OCI-LY7 (cell line): ENCODE measurements around the gene DUS3L. TPM values are rescaled to one million over a fixed set of nuclear protein-coding genes. Genes with fewer than 3 reads are reported as not detected.
A peak's percentile ranks its signal among the peaks of the same experiment; 100 is the strongest.

Source experiments
- BruUV-seq: library from RNA; stranded (reverse); fragments of 400-500 nt; replicated peaks from 2 replicates; lab custom pipeline; 2021; lab: Mats Ljungman, UMichigan
- CTCF ChIA-PET: fragments of 300-600 bp; sonication (Branson Sonifier 250); formaldehyde crosslinking; loops from one replicate; lab custom pipeline; 2022; ENCODE audit warnings: antibody characterized with exemption; ENCODE audit not compliant: unreplicated experiment; lab: Charles Lee
- POLR2A ChIA-PET: fragments of 300-600 bp; sonication (Branson Sonifier 250); formaldehyde crosslinking; loops from one replicate; lab custom pipeline; 2022; ENCODE audit warnings: antibody characterized with exemption; lab: Charles Lee
- DNase-seq: peaks from one replicate; pipeline ENCODE4 v3.0.0-alpha.2; 2015; ENCODE audit warnings: low spot score
- H2AFZ ChIP-seq: fragments of 200-600 bp; sonication (generic), shearing (Covaris generic); 2 replicates; pipeline ENCODE4 v1.6.1; 2014; ENCODE audit warnings: mild to moderate bottlenecking, antibody characterized with exemption, low read length, moderate library complexity
- H3K27ac ChIP-seq: fragments of 200-600 bp; sonication (generic); 2 replicates; pipeline ENCODE4 v1.5.1; 2014; ENCODE audit warnings: mixed run types, low read depth, mild to moderate bottlenecking, moderate library complexity, low read length, inconsistent platforms; ENCODE audit not compliant: poor library complexity, severe bottlenecking
- H3K36me3 ChIP-seq: fragments of 200-600 bp; sonication (generic); 2 replicates; pipeline ENCODE4 v1.6.1; 2014; ENCODE audit warnings: mild to moderate bottlenecking, antibody characterized with exemption, low read length, moderate library complexity, mixed read lengths; ENCODE audit not compliant: insufficient read depth
- H3K4me1 ChIP-seq: fragments of 200-600 bp; sonication (generic); 2 replicates; pipeline ENCODE4 v1.5.1; 2014; ENCODE audit warnings: mild to moderate bottlenecking, low read length; ENCODE audit not compliant: insufficient read depth, poor library complexity, severe bottlenecking
- H3K4me2 ChIP-seq: fragments of 200-600 bp; sonication (generic); 2 replicates; pipeline ENCODE4 v1.6.1; 2014; ENCODE audit warnings: mild to moderate bottlenecking, low read length
- H3K4me3 ChIP-seq: fragments of 200-600 bp; sonication (generic); 2 replicates; pipeline ENCODE4 v1.5.1; 2014; ENCODE audit warnings: mild to moderate bottlenecking, low read depth, low read length; ENCODE audit not compliant: poor library complexity, severe bottlenecking
- H3K79me2 ChIP-seq: fragments of 200-600 bp; sonication (generic); 2 replicates; pipeline ENCODE4 v1.6.1; 2016; ENCODE audit warnings: low read depth, mild to moderate bottlenecking, low read length, moderate library complexity, mixed read lengths; ENCODE audit not compliant: insufficient read depth
- H3K9me2 ChIP-seq: fragments of 200-600 bp; sonication (generic); 2 replicates; pipeline ENCODE4 v1.6.1; 2016; ENCODE audit warnings: mild to moderate bottlenecking, low read length, mixed read lengths; ENCODE audit not compliant: insufficient read depth
- H3K9me3 ChIP-seq: fragments of 200-600 bp; sonication (generic); 2 replicates; pipeline ENCODE4 v1.6.1; 2014; ENCODE audit warnings: mild to moderate bottlenecking, mixed run types, low read length, mixed read lengths
- H4K20me1 ChIP-seq: fragments of 200-600 bp; sonication (generic); 2 replicates; pipeline ENCODE4 v1.6.1; 2014; ENCODE audit warnings: mild to moderate bottlenecking, antibody characterized with exemption, low read length, moderate library complexity, mixed read lengths; ENCODE audit not compliant: insufficient read depth
- EZH2phosphoT487 ChIP-seq: fragments of 200-600 bp; sonication (generic); IDR thresholded peaks from 2 replicates; pipeline ENCODE4 v1.6.1; 2018; ENCODE audit warnings: low read depth, borderline replicate concordance, mild to moderate bottlenecking, mixed run types, antibody characterized with exemption, low read length, moderate library complexity, mixed read lengths
- intact Hi-C: fragments of 100-400 bp; cut with micrococcal nuclease; formaldehyde crosslinking; loops from one replicate; pipeline ENCODE4 v1.10.0; 2022; ENCODE audit not compliant: unreplicated experiment
- total RNA-seq, 2 experiments: library from RNA; depleted of rRNA in 1 of 2; stranded (reverse); fragments of >200 nt in 1 of 2; shearing (Covaris generic) in 1 of 2; gene quantifications; 2 replicates each; pipeline ENCODE4 v1.2.3, GENCODE V29; 2014 to 2022
- TF ChIP-seq, protein P1 (sequence below): fragments of 200-600 bp; sonication (generic); conservative IDR thresholded peaks from 2 replicates; pipeline ENCODE4 v1.5.1; 2014; ENCODE audit warnings: mild to moderate bottlenecking, antibody characterized with exemption, low read length, moderate library complexity, mixed read lengths

The DUS3L gene
- total RNA-seq, 2 experiments from 2014 or later: 55.8 to 76.9 TPM

GRCh38 chr19:5838353-5839064, 47.5 kb upstream of the DUS3L start:
- BruUV-seq: no TSS peak
- Histone ChIP-seq H3K4me2 (no peak overlapping the region), H3K79me2 (no peaks in the 10 kb centered on the region), H3K9me3 (no peaks in the 10 kb centered on the region), H3K9me2 (no peaks in the 10 kb centered on the region), H3K36me3 (no peaks in the 10 kb centered on the region), H2AFZ (no peak overlapping the region), H3K4me1 (peaks cover 14% of the 10 kb centered on the region), H4K20me1 (no peaks in the 10 kb centered on the region), H3K4me3 (no peak overlapping the region), H3K27ac (no peak overlapping the region)
- DNase-seq: peak; percentile 21
- TF ChIP-seq, protein P1, sequence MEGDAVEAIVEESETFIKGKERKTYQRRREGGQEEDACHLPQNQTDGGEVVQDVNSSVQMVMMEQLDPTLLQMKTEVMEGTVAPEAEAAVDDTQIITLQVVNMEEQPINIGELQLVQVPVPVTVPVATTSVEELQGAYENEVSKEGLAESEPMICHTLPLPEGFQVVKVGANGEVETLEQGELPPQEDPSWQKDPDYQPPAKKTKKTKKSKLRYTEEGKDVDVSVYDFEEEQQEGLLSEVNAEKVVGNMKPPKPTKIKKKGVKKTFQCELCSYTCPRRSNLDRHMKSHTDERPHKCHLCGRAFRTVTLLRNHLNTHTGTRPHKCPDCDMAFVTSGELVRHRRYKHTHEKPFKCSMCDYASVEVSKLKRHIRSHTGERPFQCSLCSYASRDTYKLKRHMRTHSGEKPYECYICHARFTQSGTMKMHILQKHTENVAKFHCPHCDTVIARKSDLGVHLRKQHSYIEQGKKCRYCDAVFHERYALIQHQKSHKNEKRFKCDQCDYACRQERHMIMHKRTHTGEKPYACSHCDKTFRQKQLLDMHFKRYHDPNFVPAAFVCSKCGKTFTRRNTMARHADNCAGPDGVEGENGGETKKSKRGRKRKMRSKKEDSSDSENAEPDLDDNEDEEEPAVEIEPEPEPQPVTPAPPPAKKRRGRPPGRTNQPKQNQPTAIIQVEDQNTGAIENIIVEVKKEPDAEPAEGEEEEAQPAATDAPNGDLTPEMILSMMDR: no peak
- no peak for TF ChIP-seq EZH2phosphoT487
- POLR2A ChIA-PET: no interaction called here
- CTCF ChIA-PET: no interaction called here
- intact Hi-C loops: no loop called here

GRCh38 chr19:5837761-5838352, 46.9 kb upstream of the DUS3L start:
- Histone ChIP-seq H3K27ac (no peak overlapping the region), H3K79me2 (no peaks in the 10 kb centered on the region), H3K4me3 (no peak overlapping the region), H3K4me1 (peaks cover 14% of the 10 kb centered on the region), H4K20me1 (no peaks in the 10 kb centered on the region), H2AFZ (no peak overlapping the region), H3K36me3 (no peaks in the 10 kb centered on the region), H3K9me3 (no peaks in the 10 kb centered on the region), H3K4me2 (no peak overlapping the region), H3K9me2 (no peaks in the 10 kb centered on the region)
- no peak for DNase-seq
- CTCF ChIA-PET: no interaction called here
- BruUV-seq: no TSS peak
- TF ChIP-seq EZH2phosphoT487: no peak
- TF ChIP-seq, protein P1: no peak
- intact Hi-C loops: no loop called here
- POLR2A ChIA-PET: no interaction called here
